Thoracic aorta (tissue), 2 donors: ENCODE results near the gene B3GNT5. TPM values are rescaled to one million over a fixed set of nuclear protein-coding genes. Genes with fewer than 3 reads are reported as not detected.

Experiments used
- ATAC-seq: fragments of 150-250 bp; one replicate; pipeline ENCODE4 v1.8.0; 2017; ENCODE audit warnings: low read depth; ENCODE audit not compliant: insufficient number of reproducible peaks, low FRiP score
- DNase-seq: peaks from one replicate; pipeline ENCODE4 v3.0.0-alpha.2; 2020; ENCODE audit warnings: low spot score
- H3K27ac ChIP-seq, 2 donors: fragments of 200-600 bp; sonication (generic); 1 replicate in 1 of 2; 2 replicates in 1 of 2; pipeline ENCODE4 v1.5.1; 2016; ENCODE audit warnings: mild to moderate bottlenecking in 2 of 2, moderate library complexity in 2 of 2
- H3K27me3 ChIP-seq: fragments of 200-600 bp; sonication (generic); replicated peaks from 2 replicates; pipeline ENCODE4 v1.6.0; 2016; ENCODE audit warnings: mild to moderate bottlenecking; ENCODE audit not compliant: insufficient read depth
- H3K36me3 ChIP-seq: fragments of 200-600 bp; sonication (generic); one replicate; pipeline ENCODE4 v1.5.1; 2016
- H3K4me1 ChIP-seq, 2 donors: fragments of 200-600 bp; sonication (generic); 1 replicate in 1 of 2; 2 replicates in 1 of 2; pipeline versions ENCODE4 v1.5.1 to v1.6.0; 2016; ENCODE audit warnings: low read depth in 2 of 2, mild to moderate bottlenecking in 1 of 2; ENCODE audit not compliant: control insufficient read depth in 1 of 2
- H3K4me3 ChIP-seq: fragments of 200-600 bp; sonication (generic); 2 replicates; pipeline ENCODE4 v1.5.1; 2016; ENCODE audit warnings: mild to moderate bottlenecking
- H3K9me3 ChIP-seq: fragments of 200-600 bp; sonication (generic); 2 replicates; pipeline ENCODE4 v1.5.1; 2016
- CTCF ChIP-seq: fragments of 200-600 bp; sonication (generic); IDR thresholded peaks from one replicate; pipeline ENCODE4 v1.5.1; 2019; ENCODE audit warnings: antibody characterized with exemption
- total RNA-seq, 2 donors: library from RNA; depleted of rRNA; stranded (reverse); fragments of >200 nt; gene quantifications; one replicate each; pipeline versions ENCODE4 v1.1.0 to v1.2.3, GENCODE V29; 2016

The B3GNT5 gene
- total RNA-seq, 2 donors from 2014 or later = 3.1 to 7.5 TPM

GRCh38 chr3:183296944-183297343, 43.9 kb downstream of the B3GNT5 start:
- Histone ChIP-seq H3K9me3 (no peaks in the 10 kb centered on the region), H3K27ac (no peak overlapping the region), H3K4me3 (no peak overlapping the region), H3K4me1 (peaks cover 0 to 6% of the 10 kb centered on the region in 2 donors), H3K36me3 (no peaks in the 10 kb centered on the region), H3K27me3 (no peaks in the 10 kb centered on the region)
- no peak for TF ChIP-seq CTCF
- ATAC-seq (no peak), DNase-seq (no peak)

DNA sequence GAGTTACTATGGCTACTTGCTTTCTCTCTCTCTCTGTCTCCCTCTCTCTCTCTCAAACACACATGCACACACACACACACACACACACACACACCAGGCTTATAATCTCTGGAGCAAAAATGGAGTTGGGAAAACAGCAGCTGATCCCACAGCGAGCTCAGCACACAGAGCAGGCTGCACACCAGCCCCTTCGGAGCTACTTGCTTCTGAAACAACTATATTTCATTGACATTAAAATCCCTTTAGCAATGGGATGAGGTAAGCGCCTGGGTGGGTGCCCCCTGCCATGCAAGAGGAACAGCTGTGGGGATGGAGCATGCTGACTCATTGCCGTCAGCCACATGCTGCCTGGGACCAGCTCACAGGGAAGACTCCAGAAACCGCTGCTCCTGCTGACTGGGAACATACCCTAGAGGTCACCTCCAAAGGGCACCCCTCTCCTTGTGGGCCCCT, 45.7 kb downstream of the B3GNT5 start:
- no peak for ATAC-seq

DNA sequence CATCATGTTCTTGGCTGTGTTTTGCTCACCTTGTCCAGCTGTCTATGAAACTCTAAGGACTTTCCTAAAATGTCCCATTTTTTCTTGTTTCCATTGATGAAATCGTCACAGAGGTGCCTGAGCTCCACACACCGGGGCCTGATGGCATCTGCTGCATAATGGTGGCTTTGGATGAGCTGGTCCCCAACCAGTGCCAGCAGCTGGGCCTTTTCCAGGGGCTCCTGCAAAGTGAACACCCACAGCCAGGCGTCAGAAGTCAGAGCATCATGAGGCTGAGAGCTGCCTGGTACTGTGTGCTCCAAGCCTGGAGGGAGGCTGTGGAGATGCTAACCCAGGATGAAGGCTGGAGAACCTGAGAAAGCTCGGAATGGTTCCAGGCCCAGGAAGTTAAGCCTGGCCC, 46.9 kb downstream of the B3GNT5 start:
- TF ChIP-seq CTCF = no peak
- Histone ChIP-seq H3K9me3 (no peaks in the 10 kb centered on the region), H3K4me3 (no peak overlapping the region), H3K27ac (no peak overlapping the region), H3K27me3 (no peaks in the 10 kb centered on the region), H3K36me3 (no peaks in the 10 kb centered on the region), H3K4me1 (peaks cover 0 to 9% of the 10 kb centered on the region in 2 donors)
- DNase-seq (no peak), ATAC-seq (no peak)

More for the DNA sequence above, 45.7 kb downstream of the B3GNT5 start:
- peaks cover 0 to 6% of the 10 kb centered on the region in 2 donors for H3K4me1 ChIP-seq
- no peaks in the 10 kb centered on the region for H3K9me3 ChIP-seq
- no peaks in the 10 kb centered on the region for H3K36me3 ChIP-seq
- DNase-seq = no peak
- no peak for TF ChIP-seq CTCF
- no peaks in the 10 kb centered on the region for H3K27me3 ChIP-seq
- no peak overlapping the region for H3K4me3 ChIP-seq
- H3K27ac ChIP-seq = no peak overlapping the region

GRCh38 chr3:183300996-183301562, 48.0 kb downstream of the B3GNT5 start:
- DNase-seq (no peak), ATAC-seq (no peak)
- Histone ChIP-seq H3K27ac (no peak overlapping the region), H3K4me1 (peaks cover 0 to 10% of the 10 kb centered on the region in 2 donors), H3K36me3 (no peaks in the 10 kb centered on the region), H3K27me3 (no peaks in the 10 kb centered on the region), H3K4me3 (no peak overlapping the region), H3K9me3 (no peaks in the 10 kb centered on the region)
- TF ChIP-seq CTCF = no peak

DNA sequence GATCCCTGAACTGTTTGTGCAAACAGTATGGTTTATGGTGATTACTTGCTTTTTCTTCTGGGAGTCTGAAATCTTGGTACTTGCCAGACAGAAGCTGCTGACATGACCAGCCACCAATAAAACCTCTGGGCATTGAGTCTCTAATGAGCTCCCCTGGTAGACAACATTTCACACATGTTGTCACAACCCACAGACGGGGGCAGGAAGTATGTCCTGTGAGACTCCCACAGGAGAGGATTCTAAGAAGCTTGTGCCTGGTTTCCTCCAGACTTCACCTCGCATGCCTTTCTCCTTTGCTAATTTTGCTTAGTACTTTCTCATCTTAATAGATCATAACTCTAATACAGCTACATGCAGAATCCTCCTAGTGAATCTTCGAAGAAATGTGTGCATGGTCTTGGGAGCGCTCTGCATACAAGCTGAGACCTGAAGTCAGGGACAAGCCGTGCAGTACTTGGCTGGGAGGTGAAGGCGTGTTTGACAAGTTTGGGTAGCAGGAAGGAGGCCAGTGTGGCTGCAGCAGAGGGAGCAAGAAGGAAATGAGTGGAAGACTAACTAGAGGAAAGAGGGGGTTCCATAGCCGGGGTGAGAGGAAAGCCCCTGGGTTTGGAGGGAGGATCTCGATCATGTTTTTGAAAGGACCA, 49.0 kb downstream of the B3GNT5 start:
- no peak for ATAC-seq
- H3K36me3 ChIP-seq = no peaks in the 10 kb centered on the region
- no peak for TF ChIP-seq CTCF
- no peak for DNase-seq
- H3K27ac ChIP-seq = no peak overlapping the region
- H3K9me3 ChIP-seq = no peaks in the 10 kb centered on the region
- H3K4me3 ChIP-seq = no peak overlapping the region
- H3K27me3 ChIP-seq = no peaks in the 10 kb centered on the region
- H3K4me1 ChIP-seq = peaks cover 0 to 10% of the 10 kb centered on the region in 2 donors
